Gastroesophageal sphincter (tissue), 4 donors: ENCODE measurements around the gene JPH4. TPM values are rescaled to one million over a fixed set of nuclear protein-coding genes. Genes with fewer than 3 reads are reported as not detected.

Source experiments
- ATAC-seq: fragments of 150-250 bp; one replicate; pipeline ENCODE4 v1.9.1; 2016; ENCODE audit warnings: mild to moderate bottlenecking, moderate library complexity
- H3K27ac ChIP-seq, 4 donors: fragments of 200-600 bp; sonication (generic) in 3 of 4; 1 replicate in 3 of 4; 2 replicates in 1 of 4; pipeline ENCODE4 v1.5.1; 2016 to 2019
- H3K27me3 ChIP-seq: fragments of 200-600 bp; sonication (generic); one replicate; pipeline ENCODE4 v1.5.1; 2019
- H3K36me3 ChIP-seq, 2 donors: fragments of 200-600 bp; sonication (generic); one replicate each; pipeline ENCODE4 v1.5.1; 2019; ENCODE audit warnings: control low read depth in 1 of 2
- H3K4me1 ChIP-seq, 3 donors: fragments of 200-600 bp; sonication (generic); 1 replicate in 2 of 3; 2 replicates in 1 of 3; pipeline ENCODE4 v1.5.1; 2016 to 2019; ENCODE audit warnings: control low read depth in 2 of 3
- H3K4me3 ChIP-seq, 2 donors: fragments of 200-600 bp; sonication (generic); one replicate each; pipeline ENCODE4 v1.5.1; 2019; ENCODE audit warnings: mild to moderate bottlenecking in 1 of 2, moderate library complexity in 1 of 2
- H3K9me3 ChIP-seq, 3 donors: fragments of 200-600 bp; sonication (generic); one replicate each; pipeline ENCODE4 v1.5.1; 2017 to 2019; ENCODE audit warnings: control low read depth in 2 of 3
- CTCF ChIP-seq, 4 experiments: fragments of 200-600 bp in 2 of 4; fragments of 450-650 bp in 2 of 4; sonication (generic) in 1 of 4; IDR thresholded peaks; one replicate each; pipeline ENCODE4 v1.5.1; 2017 to 2019; ENCODE audit warnings: antibody characterized with exemption in 4 of 4, mild to moderate bottlenecking in 2 of 4, moderate library complexity in 2 of 4
- EP300 ChIP-seq: sonication (generic); formaldehyde crosslinking; IDR thresholded peaks from one replicate; pipeline ENCODE4 v1.6.1; 2017; ENCODE audit warnings: antibody characterized with exemption, mild to moderate bottlenecking
- POLR2A ChIP-seq, 2 donors: fragments of 450-650 bp; IDR thresholded peaks; one replicate each; pipeline ENCODE4 v1.6.1; 2017; ENCODE audit warnings: antibody characterized with exemption in 2 of 2, mild to moderate bottlenecking in 2 of 2, moderate library complexity in 1 of 2
- POLR2AphosphoS5 ChIP-seq: sonication (generic); formaldehyde crosslinking; IDR thresholded peaks from one replicate; pipeline ENCODE4 v1.6.1; 2017; ENCODE audit warnings: antibody characterized with exemption
- WGBS, 2 donors: methylation state at CpG; one replicate each; pipeline ENCODE4 v1.1.5; 2018; ENCODE audit warnings: low coverage in 1 of 2; 5-methylcytosine and 5-hydroxymethylcytosine counted together
- total RNA-seq, 4 donors: library from RNA; depleted of rRNA; stranded (reverse); fragments of >200 nt; gene quantifications; one replicate each; pipeline ENCODE4 v1.1.0, GENCODE V29; 2016

The JPH4 gene
- total RNA-seq, 4 donors from 2014 or later = 0.78 to 2.7 (median 1.5) TPM

DNA sequence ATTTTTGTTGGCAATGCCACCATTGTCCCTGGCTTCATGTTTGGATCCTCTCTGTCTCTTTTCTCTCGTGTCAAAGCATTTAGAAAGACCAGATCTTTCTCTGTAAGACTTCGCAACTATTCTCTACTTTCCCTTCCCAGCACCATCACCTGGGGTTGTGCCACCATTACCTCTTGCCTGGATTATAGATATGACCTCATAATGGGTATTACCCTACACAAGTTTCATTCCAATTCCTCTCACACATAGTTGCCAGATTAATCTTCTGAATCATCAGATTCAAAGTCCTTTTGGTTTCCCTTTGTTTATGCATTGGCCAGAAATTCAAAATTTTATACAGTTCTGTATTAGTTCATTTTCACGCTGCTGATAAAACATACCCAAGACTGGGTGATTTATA, 30.4 kb upstream of the JPH4 start:
- Histone ChIP-seq H3K4me3 (no peak overlapping the region), H3K4me1 (no peaks in the 10 kb centered on the region), H3K27ac (no peak overlapping the region), H3K27me3 (peaks cover 25% of the 10 kb centered on the region), H3K9me3 (no peaks in the 10 kb centered on the region), H3K36me3 (no peaks in the 10 kb centered on the region)
- no peak for TF ChIP-seq POLR2A (IDR thresholded peaks at IDR 0.05)
- no peak for TF ChIP-seq POLR2AphosphoS5
- no peak for TF ChIP-seq EP300
- TF ChIP-seq CTCF (IDR thresholded peaks at IDR 0.05) = no peak
- no peak for ATAC-seq
- 67 to 71% methylated on average over 2 to 3 of the region's 3 CpGs for WGBS, 2 donors

GRCh38 chr14:23608454-23608853, 29.9 kb upstream of the JPH4 start:
- no peak for TF ChIP-seq POLR2A (IDR thresholded peaks at IDR 0.05)
- TF ChIP-seq EP300 = no peak
- TF ChIP-seq CTCF (IDR thresholded peaks at IDR 0.05) = no peak
- TF ChIP-seq POLR2AphosphoS5 = no peak
- Histone ChIP-seq H3K4me1 (no peaks in the 10 kb centered on the region), H3K27me3 (peaks cover 25% of the 10 kb centered on the region), H3K9me3 (no peaks in the 10 kb centered on the region), H3K4me3 (no peak overlapping the region), H3K36me3 (no peaks in the 10 kb centered on the region), H3K27ac (no peak overlapping the region)
- no peak for ATAC-seq
- WGBS, 2 donors = 13 to 29% methylated on average over 1 of the region's 1 CpG

DNA sequence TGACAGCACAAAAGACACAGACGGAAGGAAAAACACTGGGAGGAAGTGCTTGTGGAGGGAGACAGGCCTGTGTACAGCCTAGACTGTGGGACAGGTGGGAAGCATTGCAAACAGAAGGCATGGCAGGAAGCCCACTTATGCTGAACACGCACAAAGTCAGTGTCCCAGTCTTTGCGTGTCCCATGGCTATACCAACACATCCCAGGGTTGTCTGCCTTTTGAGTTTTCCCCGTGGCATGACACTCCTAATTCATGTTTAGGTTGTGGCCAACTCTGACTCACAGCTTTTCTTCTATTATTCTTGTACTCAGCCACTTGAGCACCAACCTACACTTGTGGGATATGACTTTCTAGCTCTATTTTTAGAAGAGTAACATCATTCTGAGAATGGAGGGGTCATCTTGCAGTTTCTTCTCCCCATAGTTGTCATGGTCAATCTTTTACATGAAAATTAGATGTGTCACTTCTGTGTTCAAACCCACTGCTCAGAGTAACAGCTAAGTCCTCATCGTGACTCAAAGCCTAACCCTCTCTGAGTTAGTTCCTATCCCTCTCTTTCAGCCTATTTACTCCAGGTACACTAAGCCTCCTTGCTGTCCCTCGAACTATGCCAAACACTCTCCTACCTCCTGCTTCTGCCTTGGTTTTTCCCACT, 27.5 kb upstream of the JPH4 start:
- no peak overlapping the region for H3K27ac ChIP-seq
- H3K27me3 ChIP-seq = peaks cover 17% of the 10 kb centered on the region
- H3K4me3 ChIP-seq = no peak overlapping the region
- 66 to 68% methylated on average over 6 of the region's 6 CpGs for WGBS, 2 donors
- H3K4me1 ChIP-seq = no peaks in the 10 kb centered on the region
- no peaks in the 10 kb centered on the region for H3K36me3 ChIP-seq
- TF ChIP-seq EP300 (no peak), CTCF (IDR thresholded peaks at IDR 0.05) (no peak), POLR2A (IDR thresholded peaks at IDR 0.05) (no peak), POLR2AphosphoS5 (no peak)
- no peak for ATAC-seq
- H3K9me3 ChIP-seq = no peaks in the 10 kb centered on the region

DNA sequence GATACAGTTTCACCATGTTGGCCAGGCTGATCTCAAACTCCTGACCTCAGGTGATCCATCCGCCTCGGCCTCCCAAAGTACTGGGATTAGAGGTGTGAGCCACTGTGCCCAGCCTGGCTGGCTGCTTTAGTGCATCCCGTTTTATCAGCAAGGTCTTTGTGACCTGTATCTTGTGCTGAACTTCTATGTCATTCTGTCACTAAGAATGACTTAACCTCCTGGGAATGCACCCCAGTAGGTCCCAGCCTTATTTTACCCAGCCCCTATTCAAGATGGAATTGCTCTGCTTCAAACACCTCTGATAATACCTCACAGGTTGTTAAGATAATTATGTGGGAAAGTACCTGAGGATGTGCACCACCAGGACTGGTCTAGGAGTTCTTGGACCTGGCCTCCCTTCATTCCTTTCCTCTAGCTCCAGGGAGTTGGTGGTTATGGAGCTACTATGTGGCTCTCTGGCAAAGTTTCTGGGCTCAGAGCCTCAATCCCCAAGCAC, 26.1 kb upstream of the JPH4 start:
- no peak overlapping the region for H3K4me3 ChIP-seq
- no peaks in the 10 kb centered on the region for H3K36me3 ChIP-seq
- WGBS, 2 donors = 88% methylated on average over 3 of the region's 3 CpGs; no CpG with 5 or more reads in 1 of the 2 donors
- H3K9me3 ChIP-seq = no peaks in the 10 kb centered on the region
- TF ChIP-seq POLR2A (IDR thresholded peaks at IDR 0.05) (no peak), POLR2AphosphoS5 (no peak), CTCF (IDR thresholded peaks at IDR 0.05) (no peak), EP300 (no peak)
- peaks cover 17% of the 10 kb centered on the region for H3K27me3 ChIP-seq
- ATAC-seq = no peak
- no peaks in the 10 kb centered on the region for H3K4me1 ChIP-seq
- no peak overlapping the region for H3K27ac ChIP-seq

GRCh38 chr14:23604148-23604547, 25.6 kb upstream of the JPH4 start:
- peaks cover 17% of the 10 kb centered on the region for H3K27me3 ChIP-seq
- ATAC-seq = no peak
- TF ChIP-seq EP300 = no peak
- TF ChIP-seq CTCF (IDR thresholded peaks at IDR 0.05) = no peak
- no peaks in the 10 kb centered on the region for H3K36me3 ChIP-seq
- H3K9me3 ChIP-seq = no peaks in the 10 kb centered on the region
- no peaks in the 10 kb centered on the region for H3K4me1 ChIP-seq
- WGBS, 2 donors = 83% methylated on average over 2 of the region's 2 CpGs; no CpG with 5 or more reads in 1 of the 2 donors
- H3K4me3 ChIP-seq = no peak overlapping the region
- H3K27ac ChIP-seq = no peak overlapping the region
